GM21576 (cell line): Measurements from ENCODE around the gene SS18L1.
A peak's percentile ranks its signal among the peaks of the same experiment; 100 is the strongest.

Experiments
- ATAC-seq: cut with Tn5 transposase; IDR thresholded peaks from one replicate; pipeline ENCODE4 v1.9.1; 2021; ENCODE audit warnings: mild to moderate bottlenecking, moderate library complexity; ENCODE audit not compliant: unreplicated experiment

SS18L1 gene

DNA sequence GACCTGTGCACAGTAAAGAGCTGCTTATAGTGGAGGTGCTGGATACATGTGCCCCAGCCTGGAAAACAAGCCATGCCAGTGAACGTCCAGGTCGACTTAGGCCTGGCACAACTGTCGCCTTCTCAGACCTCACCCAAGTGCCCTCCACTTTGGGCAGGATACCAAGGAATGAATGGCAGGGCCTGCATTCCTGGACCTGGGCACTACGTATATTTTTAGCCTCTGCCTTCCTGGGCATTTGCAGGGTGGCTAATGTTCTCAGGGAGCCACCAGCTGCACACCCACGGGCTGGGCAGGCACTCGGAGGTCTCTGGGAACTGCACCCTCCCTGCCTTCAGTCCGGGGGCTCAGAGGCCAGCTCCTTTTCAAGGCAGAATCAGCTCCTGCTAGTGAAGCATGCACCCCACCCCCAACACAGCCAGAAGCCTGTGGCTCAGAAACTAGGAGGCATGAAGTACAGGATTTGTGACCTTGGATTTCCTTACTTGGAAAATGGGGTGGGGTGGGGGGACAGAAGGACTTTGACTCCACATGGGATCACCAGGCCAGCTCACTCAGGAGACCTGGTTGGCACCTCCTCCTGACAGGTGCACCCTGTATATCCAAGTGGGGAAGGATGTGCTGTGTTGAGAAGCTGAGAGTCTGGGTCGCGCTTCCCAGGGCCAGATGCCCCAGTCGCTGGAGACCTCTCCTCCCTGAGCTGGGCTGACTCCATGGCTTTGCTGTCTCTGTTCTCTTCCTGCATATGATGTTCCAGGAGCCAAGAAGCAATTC lies 23.8 kb upstream of the SS18L1 start:
- no peak for ATAC-seq

DNA sequence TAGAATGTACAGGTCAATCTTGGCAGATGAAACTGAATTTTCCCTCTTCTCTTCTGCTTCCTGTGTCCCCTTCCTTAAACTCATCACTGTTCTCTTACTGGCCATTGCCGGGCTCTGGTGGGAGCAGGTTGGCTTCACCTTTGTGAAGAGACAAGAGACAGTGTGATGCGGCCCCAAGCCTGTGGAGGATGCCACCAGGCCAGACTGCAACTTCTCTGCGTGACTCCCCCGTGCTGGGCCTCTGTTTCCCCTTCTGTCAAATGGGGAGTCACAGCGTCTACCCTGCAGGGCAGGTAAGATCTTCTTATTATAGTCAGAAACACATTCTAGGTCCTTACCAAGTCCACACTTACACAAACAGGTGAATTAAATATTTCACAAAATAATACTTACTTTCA lies 23.2 kb upstream of the SS18L1 start:
- no peak for ATAC-seq

DNA sequence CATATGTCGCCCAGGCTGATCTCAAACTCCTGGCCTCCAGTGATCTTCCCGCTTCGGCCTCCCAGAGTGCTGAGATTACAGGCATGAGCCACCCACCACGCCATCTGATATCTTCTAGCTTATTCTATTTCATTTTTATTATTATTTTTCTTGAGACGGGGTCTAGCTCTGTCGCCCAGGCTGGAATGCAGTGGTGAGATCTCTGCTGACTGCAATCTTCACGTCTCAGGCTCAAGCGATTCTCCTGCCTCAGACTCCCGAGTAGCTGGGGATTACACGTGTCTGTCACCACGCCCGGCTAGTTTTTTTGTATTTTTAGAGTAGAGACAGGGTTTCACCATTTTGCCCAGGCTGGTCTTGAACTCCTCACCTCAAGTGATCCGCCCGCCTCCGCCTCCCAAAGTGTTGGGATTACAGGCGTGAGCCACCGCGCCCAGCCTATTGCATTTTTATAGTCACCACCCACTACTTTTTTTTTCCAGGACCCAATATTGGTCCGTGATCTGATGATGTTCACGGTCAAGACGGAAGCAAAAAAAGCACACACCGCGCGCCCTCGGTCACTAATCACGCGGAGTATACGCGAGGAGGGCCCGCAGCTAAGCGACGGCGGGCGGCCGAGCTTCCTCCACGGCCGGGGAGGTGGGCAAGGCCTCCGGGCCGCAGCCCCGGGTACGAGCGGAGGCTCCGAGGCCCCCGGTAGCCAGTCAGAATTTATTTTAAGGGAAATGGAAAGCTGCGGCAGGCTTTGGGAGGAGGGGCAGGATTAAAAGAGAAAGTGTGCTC lies 22.4 kb upstream of the SS18L1 start:
- peak; percentile 15 for ATAC-seq

DNA sequence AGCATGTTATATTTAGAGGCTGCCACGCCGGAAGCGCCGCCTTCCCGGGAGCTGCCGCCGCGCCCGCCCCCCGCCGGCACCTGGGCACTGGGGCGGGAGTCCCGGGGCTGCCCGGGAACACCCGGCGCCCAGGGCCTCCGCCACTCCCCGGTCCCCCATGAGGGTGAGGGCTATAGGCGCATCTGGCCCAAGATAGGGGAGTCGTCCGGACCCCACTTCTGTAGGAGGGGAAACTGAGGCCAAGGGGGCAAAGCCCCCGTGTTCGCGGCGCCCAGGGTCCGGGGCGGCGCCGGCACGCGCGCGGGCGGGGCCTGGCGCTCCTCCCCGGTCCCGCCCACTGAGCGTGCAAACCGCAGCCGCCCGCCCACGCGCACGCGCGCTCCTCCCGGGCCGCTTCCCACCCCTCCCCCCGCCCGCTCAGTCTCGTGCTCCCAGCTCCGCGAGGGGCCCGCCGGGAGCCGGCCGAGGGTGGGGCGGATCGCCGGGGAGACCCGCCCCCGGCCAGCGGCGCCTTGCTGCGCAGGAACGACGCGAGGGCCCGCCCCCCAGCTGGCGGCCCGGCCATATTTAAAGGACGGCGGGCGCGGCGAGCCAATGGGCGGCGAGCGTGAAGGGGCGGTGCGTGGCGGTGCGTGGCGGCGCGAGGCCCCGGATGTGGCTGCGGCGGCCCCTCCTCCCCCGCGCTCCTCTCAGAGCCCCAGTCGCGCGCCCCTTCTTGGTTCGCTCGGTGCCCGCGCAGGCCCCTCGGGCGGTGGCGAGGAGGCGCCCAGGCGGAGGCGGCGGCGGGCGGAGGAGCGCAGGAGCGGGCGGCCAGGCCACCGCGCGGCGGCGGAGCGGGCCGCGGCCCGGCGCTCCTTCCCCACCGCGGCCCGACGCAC lies 21.6 kb upstream of the SS18L1 start, which contains the start of gene LSM14B:
TSS of gene LSM14B (plus strand) at position 700 of the 878 bp plus-strand sequence. CDS start 192 bp downstream, outside the sequence.
- peak; percentile 71 for ATAC-seq

DNA sequence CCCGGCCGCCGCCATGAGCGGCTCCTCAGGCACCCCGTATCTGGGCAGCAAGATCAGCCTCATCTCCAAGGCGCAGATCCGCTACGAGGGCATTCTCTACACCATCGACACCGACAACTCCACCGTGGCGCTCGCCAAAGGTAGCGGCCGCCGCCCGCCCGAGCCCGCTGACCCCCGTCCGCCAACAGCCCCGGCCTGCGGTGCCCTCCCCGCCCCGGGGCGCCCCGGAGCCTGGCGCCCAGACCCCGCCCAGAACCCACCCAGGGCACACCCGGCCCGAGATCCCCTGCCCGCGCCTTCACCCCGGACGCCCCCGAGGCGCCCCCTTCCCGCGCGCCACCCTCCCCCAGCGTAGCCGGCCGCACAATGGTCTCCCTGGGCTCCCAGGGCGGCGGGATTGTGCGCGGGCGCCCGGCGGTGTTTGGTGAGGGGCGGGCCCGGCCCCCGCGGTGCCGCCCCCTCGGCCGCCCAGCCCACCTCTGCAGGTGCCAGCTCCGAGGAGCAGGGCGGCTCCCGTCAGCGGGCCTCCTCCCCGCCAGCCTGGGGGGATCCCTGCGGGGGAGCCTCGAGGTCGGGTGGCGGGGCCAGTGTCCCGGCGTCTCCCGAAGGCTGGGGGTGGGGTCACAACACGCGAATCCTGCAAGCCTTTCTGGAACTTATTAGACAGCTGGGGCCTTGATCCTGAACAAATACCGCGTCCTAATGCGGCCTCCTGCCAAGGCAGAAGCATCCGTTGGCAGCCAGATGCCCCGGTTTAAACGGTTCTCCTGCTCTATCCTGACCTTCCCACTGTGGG lies 20.7 kb upstream of the SS18L1 start:
- ATAC-seq: peak; percentile 11

DNA sequence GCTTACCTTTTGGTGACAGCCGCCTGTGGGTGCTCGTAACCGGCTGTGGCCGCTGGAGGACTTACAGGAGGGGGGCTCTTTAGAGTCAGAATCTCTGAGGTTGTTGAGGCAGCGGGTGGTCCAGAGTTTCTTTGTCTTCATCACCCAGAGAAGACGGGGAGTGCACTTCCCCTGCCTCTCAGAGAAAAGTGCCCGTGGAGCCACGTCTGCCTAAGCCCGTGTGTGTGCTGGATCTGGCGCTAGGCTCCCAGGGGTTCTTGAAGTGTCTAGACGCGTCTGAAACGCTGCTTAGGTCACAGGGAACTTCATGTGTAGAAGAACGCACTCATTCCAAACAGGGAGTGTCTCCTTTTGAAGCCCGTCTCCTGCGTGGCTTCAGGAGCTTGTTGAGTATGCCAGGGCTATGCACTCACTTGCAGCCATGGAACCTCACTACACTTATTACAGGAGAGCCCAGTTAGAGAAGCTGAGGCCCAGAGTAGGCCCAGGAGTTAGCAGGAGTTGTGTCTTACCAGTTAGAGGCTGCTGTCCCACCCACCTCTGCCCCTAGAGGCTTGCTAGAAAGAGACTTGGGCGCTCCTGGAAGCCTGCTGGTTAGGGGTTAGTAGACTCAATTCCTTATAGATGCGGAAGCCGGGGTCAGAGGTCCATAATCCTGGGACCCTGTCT lies 20.0 kb upstream of the SS18L1 start:
- no peak for ATAC-seq

DNA sequence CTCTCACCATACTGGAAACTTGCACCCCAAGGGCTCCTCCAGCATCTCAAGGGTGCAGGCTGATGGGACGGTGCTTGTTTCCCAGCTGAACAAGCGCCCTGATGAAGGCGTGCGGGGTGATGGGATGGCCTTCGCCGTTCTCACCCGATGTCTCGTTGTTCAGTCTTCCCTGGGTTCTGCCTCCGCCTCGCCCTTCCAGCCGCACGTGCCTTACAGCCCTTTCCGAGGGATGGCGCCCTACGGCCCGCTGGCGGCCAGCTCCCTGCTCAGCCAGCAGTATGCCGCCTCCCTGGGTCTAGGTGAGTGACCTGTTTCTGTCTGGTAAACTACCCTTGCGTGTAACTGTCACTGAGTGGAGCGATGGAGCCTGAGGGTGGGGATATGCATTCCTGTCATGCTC lies 17.4 kb upstream of the SS18L1 start:
- ATAC-seq: no peak

DNA sequence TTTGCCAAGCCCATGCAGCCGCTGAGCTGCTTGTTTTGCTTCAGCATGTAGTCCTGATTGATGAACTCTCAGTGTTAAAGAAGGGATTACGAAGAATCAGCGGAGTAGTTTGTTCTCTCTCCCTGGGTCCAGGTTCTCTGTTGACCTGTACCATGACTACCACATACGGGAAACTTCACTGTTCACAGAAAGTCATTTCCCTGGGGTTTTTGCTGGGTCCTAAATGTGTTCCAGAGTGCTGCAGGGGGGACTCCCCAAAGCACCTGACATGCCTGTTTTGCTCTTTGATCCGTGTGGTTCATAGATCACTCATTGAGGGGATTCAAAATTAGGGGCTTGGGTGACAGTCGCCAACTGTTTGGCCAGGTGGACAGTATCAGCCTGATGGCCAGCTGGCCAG lies 15.8 kb upstream of the SS18L1 start:
- ATAC-seq: no peak

DNA sequence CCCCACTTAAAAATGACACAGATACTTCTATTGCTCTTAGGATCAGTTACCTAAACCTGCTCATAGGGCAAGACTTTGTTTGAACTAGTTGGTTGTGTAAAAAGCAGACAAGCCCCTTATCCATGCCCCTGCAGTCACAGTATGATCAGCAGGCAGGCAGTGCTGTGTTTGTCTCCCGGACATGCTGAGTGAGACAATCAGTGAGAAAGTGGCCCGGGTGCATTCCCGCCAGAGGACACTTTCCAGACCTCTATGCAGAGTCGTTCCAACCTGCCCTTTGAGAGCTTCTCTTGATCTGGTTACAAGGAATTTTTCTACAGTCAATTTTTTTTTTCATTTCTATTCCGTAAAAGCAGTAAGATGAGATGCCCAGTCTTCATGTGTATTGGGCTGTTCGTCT lies 15.1 kb upstream of the SS18L1 start:
- no peak for ATAC-seq

DNA sequence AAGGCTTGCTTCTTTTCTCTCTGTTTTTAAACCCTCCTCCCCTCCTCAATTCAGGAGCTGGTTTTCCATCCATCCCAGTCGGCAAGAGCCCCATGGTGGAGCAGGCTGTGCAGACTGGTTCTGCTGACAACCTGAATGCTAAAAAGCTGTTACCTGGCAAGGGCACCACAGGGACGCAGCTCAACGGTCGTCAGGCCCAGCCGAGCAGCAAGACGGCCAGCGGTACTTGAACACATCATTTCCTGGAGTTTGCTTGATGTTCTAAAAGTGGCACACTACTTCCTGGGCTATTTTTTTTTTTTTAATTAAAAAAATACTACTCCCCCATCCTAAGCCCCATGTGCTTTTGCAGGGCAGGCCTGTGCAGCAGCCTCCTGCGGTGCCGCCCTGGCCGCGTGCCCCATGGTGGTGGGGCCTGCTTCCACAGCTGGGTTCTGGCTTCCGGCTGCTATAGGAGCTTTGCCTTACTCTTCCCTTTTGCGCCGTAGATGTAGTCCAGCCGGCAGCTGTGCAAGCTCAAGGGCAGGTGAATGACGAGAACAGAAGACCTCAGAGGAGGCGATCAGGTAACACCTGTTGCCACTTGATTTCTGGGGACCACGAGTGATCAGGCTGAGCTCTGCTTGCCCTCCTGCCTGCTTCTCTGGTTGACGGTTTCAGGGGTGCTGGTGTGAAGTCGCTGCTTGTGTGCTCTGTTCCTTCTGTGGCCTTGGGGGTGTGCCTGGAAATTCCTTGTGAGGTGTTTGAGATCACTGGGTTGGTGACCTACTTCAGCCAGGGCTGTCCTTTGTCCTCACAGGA lies 13.6 kb upstream of the SS18L1 start:
- no peak for ATAC-seq

DNA sequence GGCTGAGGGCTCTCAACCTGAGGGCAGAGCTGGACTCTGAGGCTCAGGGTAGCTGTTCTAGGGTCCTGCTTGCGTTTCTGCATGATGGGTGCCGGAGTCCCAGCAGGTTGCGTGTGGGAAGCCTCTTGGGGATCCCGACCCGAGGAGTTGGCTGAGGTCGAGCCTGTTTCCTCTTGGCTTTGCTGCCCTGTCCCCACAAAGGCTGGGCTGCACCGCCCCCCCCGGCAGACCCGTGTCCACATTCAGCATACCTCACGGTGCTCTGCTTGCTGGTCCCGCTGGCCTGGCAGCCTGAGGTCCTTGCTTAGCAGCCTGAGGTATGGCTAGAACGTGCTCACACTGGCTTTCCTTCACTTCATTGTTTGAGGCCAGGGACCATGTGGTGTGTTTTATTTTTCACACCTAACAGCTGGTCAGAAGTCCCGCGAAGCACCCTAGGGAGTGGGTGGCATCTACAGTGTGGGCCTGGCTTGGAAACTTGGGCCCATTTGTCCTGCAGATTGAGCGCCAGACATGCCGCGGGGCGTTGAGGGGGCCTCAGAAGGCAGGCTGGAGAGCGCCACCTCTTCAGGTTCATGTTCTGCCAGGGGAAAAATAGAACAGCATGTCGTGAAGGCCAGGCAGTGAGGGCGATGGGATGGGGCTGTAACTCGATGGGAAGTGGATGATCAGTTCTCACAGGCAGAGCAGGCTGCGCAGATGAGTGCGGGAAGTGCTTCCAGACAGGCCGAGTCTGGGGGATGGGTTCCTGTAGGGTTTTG lies 11.8 kb upstream of the SS18L1 start:
- ATAC-seq: no peak

DNA sequence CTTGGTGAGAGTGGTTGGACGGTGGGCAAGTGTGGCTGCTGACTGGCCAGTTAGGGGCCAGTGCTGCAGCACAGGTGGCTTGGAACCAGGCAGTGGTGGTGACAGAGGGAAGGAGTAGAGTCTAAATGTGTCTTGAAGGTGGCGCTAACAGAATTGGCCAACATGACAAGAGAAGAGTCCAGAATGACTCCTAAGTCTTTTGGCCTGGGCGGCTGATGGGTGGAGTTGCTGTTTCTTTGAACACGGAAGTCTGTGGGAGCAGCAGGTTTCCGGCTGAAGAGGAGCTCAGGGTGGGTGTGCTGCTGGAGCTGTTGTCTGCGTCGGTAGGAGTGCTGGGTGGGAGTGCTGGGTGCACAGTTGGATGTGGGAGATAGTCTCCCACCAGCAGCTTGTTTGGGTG lies 11.1 kb upstream of the SS18L1 start:
- ATAC-seq: no peak

DNA sequence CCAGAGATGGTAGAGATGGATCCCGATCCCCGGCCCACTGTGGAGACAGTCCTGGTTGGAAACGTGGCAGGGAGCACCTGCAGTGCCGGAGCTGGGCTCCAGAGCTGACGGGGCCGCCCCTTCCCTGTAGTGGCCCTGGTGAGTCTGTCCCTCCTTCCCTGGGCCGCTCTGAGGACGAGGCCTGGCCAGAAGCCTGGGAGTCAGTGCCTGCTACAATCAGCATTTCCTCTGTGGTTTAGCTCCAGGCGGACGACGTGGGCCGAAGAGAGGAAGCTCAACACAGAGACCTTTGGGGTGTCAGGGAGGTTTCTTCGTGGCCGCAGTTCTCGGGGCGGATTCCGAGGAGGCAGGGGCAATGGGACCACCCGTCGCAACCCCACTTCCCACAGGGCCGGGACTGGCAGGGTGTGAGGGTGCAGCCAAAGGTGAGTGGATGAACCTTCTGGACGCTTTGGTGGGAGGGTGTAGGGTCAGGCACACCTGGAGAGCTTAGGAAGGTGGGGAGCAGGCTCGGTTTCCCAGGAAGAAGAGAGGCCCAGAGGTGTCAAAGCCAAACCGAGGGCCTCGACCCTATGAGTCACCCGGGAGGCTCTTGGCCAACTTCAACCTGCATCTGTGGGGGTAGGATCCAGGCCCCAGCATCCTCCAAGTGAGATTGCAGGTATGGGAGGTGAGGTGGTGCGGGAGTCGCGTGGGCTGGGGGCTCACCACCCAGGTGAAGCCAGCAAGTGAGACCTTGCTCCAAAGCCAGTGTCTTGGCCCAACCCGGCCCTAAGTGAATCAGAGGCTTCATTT lies 10.3 kb upstream of the SS18L1 start:
- ATAC-seq: no peak

DNA sequence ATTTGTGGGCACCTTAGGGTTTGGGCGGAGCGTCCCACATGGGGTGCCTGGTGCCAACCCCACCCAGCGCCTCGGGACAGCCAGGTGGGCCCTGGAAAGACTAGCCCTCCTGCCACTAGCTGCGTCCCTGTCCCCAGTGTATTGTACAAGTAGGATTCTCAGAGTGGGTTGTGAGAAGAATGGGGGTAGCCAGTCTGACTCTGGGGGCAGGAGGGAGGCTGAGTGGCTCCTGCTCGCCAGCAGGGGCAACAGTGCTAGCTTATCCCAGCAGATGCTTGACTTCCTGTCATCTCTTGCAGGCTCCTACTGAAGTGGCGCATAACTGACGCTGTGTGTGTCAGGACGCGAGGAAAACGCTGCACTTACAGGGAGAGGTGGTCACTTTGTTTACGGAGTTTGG lies 9.7 kb upstream of the SS18L1 start:
- no peak for ATAC-seq

DNA sequence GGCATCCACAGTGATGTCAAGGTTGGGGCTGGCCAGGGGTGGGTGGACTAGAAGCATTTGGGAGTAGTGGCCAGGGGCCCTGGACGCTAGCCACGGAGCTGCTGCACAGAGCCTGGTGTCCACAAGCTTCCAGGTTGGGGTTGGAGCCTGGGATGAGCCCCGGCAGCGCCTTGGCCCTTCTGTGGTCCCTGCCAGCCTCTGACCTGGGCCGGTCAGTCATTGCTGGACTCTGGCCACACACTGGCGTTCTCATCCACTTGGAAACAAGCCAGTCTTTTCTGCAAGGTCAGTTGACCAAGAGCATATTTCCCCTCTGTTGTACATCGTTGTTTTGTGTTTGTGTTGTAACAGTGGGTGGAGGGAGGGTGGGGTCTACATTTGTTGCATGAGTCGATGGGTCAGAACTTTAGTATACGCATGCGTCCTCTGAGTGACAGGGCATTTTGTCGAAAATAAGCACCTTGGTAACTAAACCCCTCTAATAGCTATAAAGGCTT lies 8.8 kb upstream of the SS18L1 start:
- no peak for ATAC-seq

DNA sequence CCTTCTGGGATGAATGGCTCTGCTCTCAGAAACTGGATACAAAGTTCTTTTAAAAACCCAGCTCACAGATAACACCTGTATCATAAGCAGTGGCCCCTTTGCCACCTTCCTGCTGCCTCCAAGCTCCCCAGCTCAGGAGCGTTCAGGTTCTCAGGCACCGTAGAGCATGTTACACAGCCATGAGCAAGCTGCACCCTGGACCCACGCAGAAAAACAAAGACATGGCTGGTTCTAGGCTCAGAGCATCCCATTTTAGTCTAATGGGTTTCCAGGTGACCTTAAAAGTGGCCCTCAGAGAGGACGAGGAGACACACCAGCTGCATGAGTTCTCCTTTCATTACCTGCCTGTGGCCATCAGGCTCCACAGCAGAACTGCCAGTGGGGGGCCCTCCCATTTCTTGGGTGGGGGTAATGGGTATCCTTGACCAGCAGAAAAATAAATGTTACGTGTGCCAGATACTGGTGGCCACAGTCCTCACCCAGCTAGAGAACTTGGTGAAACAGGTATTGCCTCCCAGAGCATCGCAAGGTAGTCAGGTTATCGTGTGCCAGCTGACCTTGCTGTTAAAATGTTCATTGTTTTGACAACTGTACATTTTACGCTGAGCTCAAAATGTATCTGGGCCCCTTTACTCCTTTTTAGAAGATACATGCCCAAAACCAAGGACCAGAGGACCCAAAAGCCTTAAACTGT lies 7.8 kb upstream of the SS18L1 start:
- no peak for ATAC-seq
